WTC11 (cell line): ENCODE results near the gene B4GALT2. TPM values are rescaled to one million over a fixed set of nuclear protein-coding genes. Genes with fewer than 3 reads are reported as not detected.

Experiments used
- ATAC-seq: fragments of 200-7000 bp; cut with Tn5 transposase; 2 replicates; pipeline ENCODE4 v1.10.0; 2021; ENCODE audit warnings: mild to moderate bottlenecking, moderate library complexity
- CTCF ChIA-PET: fragments of 300-600 bp; sonication (Branson Sonifier 250); formaldehyde crosslinking; loops from one replicate; lab custom pipeline; 2021; ENCODE audit warnings: antibody characterized with exemption; lab: Charles Lee
- POLR2A ChIA-PET: fragments of 350-600 bp; sonication (Branson Sonifier 250); formaldehyde crosslinking; loops from one replicate; lab custom pipeline; 2021; ENCODE audit warnings: antibody characterized with exemption; lab: Charles Lee
- DNase-seq: peaks from one replicate; pipeline ENCODE4 v3.0.0; 2021; ENCODE audit warnings: low spot score
- H3K27ac Mint-ChIP-seq: 2 replicates; pipeline ENCODE4 v1.8.0; 2021; ENCODE audit warnings: mixed read lengths
- H3K27me3 Mint-ChIP-seq: 2 replicates; pipeline ENCODE4 v1.8.0; 2021; ENCODE audit warnings: low read depth, mild to moderate bottlenecking, moderate library complexity, mixed read lengths
- H3K36me3 Mint-ChIP-seq: 2 replicates; pipeline ENCODE4 v1.8.0; 2021; ENCODE audit warnings: mixed read lengths
- H3K4me1 Mint-ChIP-seq: 2 replicates; pipeline ENCODE4 v1.8.0; 2022; ENCODE audit warnings: mixed read lengths
- H3K4me3 Mint-ChIP-seq: 2 replicates; pipeline ENCODE4 v1.8.0; 2021; ENCODE audit warnings: mild to moderate bottlenecking, moderate library complexity, mixed read lengths
- H3K9me3 Mint-ChIP-seq: 2 replicates; pipeline ENCODE4 v1.8.0; 2021; ENCODE audit warnings: mixed read lengths
- AR ChIP-seq: fragments of 250-450 bp; sonication (Bioruptor Pico); IDR thresholded peaks from 2 replicates; pipeline ENCODE4 v1.9.0; 2021; ENCODE audit warnings: mild to moderate bottlenecking
- ARID4B ChIP-seq: sonication (generic); formaldehyde crosslinking; IDR thresholded peaks from 2 replicates; pipeline ENCODE4 v1.8.0; 2023; ENCODE audit warnings: missing genetic modification reagents, mild to moderate bottlenecking, borderline replicate concordance
- CTCF ChIP-seq: fragments of 200-600 bp; IDR thresholded peaks from 2 replicates; pipeline ENCODE4 v1.8.0; 2022; ENCODE audit warnings: antibody characterized with exemption
- ELF4 ChIP-seq: sonication (generic); formaldehyde crosslinking; IDR thresholded peaks from 2 replicates; pipeline ENCODE4 v1.8.1; 2022; ENCODE audit warnings: low read depth, mild to moderate bottlenecking, moderate library complexity, missing genetic modification reagents
- GABPB1 ChIP-seq: sonication (generic); formaldehyde crosslinking; IDR thresholded peaks from 2 replicates; pipeline ENCODE4 v1.8.1; 2023; ENCODE audit warnings: mild to moderate bottlenecking, missing genetic modification reagents
- GRHL2 ChIP-seq: fragments of 250-450 bp; sonication (Bioruptor Pico); IDR thresholded peaks from 2 replicates; pipeline ENCODE4 v1.8.0; 2022; ENCODE audit warnings: mild to moderate bottlenecking, moderate library complexity; ENCODE audit not compliant: insufficient replicate concordance, severe bottlenecking
- MYBL2 ChIP-seq: sonication (generic); formaldehyde crosslinking; IDR thresholded peaks from 2 replicates; pipeline ENCODE4 v1.8.1; 2023; ENCODE audit warnings: mild to moderate bottlenecking, moderate library complexity, missing genetic modification reagents
- NFE2L1 ChIP-seq: sonication (generic); formaldehyde crosslinking; IDR thresholded peaks from 2 replicates; pipeline ENCODE4 v1.8.1; 2023; ENCODE audit warnings: missing genetic modification reagents
- NFYB ChIP-seq: sonication (generic); formaldehyde crosslinking; conservative IDR thresholded peaks from 2 replicates; pipeline ENCODE4 v1.8.0; 2022; ENCODE audit warnings: low read depth, missing genetic modification reagents
- PREB ChIP-seq: sonication (generic); formaldehyde crosslinking; IDR thresholded peaks from 2 replicates; pipeline ENCODE4 v1.8.1; 2022; ENCODE audit warnings: mild to moderate bottlenecking, missing genetic modification reagents, moderate library complexity, borderline replicate concordance
- RELA ChIP-seq: sonication (generic); formaldehyde crosslinking; IDR thresholded peaks from 2 replicates; pipeline ENCODE4 v1.8.1; 2022; ENCODE audit warnings: missing genetic modification reagents, mild to moderate bottlenecking, borderline replicate concordance
- RORB ChIP-seq: fragments of 250-450 bp; sonication (Bioruptor Pico); IDR thresholded peaks from 2 replicates; pipeline ENCODE4 v1.9.0; 2021; ENCODE audit warnings: mild to moderate bottlenecking
- STAT6 ChIP-seq: sonication (generic); formaldehyde crosslinking; conservative IDR thresholded peaks from 2 replicates; pipeline ENCODE4 v1.8.1; 2023; ENCODE audit warnings: mild to moderate bottlenecking, low read depth, missing genetic modification reagents, moderate library complexity
- USF1 ChIP-seq: sonication (generic); formaldehyde crosslinking; IDR thresholded peaks from 2 replicates; pipeline ENCODE4 v1.8.0; 2022; ENCODE audit warnings: mild to moderate bottlenecking, missing genetic modification reagents
- ZBTB21 ChIP-seq: sonication (generic); formaldehyde crosslinking; IDR thresholded peaks from 2 replicates; pipeline ENCODE4 v1.8.1; 2023; ENCODE audit warnings: mild to moderate bottlenecking, missing genetic modification reagents, borderline replicate concordance
- ZNF219 ChIP-seq: sonication (generic); formaldehyde crosslinking; IDR thresholded peaks from 2 replicates; pipeline ENCODE4 v1.8.0; 2023; ENCODE audit warnings: missing genetic modification reagents, mild to moderate bottlenecking, borderline replicate concordance
- ZNF232 ChIP-seq: sonication (generic); formaldehyde crosslinking; IDR thresholded peaks from 2 replicates; pipeline ENCODE4 v1.8.0; 2022; ENCODE audit warnings: mild to moderate bottlenecking, missing genetic modification reagents
- ZNF281 ChIP-seq: sonication (generic); formaldehyde crosslinking; IDR thresholded peaks from 2 replicates; pipeline ENCODE4 v1.8.0; 2023; ENCODE audit warnings: mild to moderate bottlenecking, missing genetic modification reagents
- ZNF423 ChIP-seq: fragments of 250-450 bp; sonication (Bioruptor Pico); IDR thresholded peaks from 2 replicates; pipeline ENCODE4 v2.1.2; 2022; ENCODE audit warnings: mild to moderate bottlenecking, moderate library complexity
- total RNA-seq: library from RNA; stranded (reverse); gene quantifications from 3 replicates; pipeline ENCODE4 v1.2.3, GENCODE V29; 2021

B4GALT2 gene
- total RNA-seq, 1 experiment from 2014 or later = 66.7 TPM

GRCh38 chr1:43944860-43945259, 34.1 kb upstream of the B4GALT2 start (continued):
- TF ChIP-seq STAT6 (no peak), MYBL2 (CRISPR knock-in tag) (no peak), GABPB1 (CRISPR knock-in tag) (no peak), ZNF219 (no peak), CTCF (no peak), USF1 (no peak)

- POLR2A ChIA-PET = interaction anchor here (0.7 to 1.5 kb wide), 3 partner anchors 15 to 295 kb away, joined by 3 to 4 read pairs (median 3); partner anchors contain the start of gene KDM4A
- DNase-seq (no peak), ATAC-seq (no peak)
- H3K9me3 Mint-ChIP-seq = no peaks in the 10 kb centered on the region
- CTCF ChIA-PET = interaction anchor here (0.6 to 9.9 kb wide), 10 partner anchors 11 to 239 kb away, joined by 3 to 172 read pairs (median 4); partner anchors contain the start of genes ARTN, ATP6V0B, DPH2 and ST3GAL3
- peaks cover 37% of the 10 kb centered on the region for H3K4me1 Mint-ChIP-seq
- H3K27ac Mint-ChIP-seq = peak overlapping the region; percentile 93
- H3K27me3 Mint-ChIP-seq = no peaks in the 10 kb centered on the region
- peak overlapping the region; percentile 83 for H3K4me3 Mint-ChIP-seq
- H3K36me3 Mint-ChIP-seq = peaks cover 5% of the 10 kb centered on the region; the same call in 1 of the 2 replicates
- no peak for TF ChIP-seq GRHL2 (CRISPR knock-in tag)
- no peak for TF ChIP-seq RELA
- no peak for TF ChIP-seq ZNF423 (CRISPR knock-in tag)
- TF ChIP-seq NFYB (CRISPR knock-in tag) = no peak
- no peak for TF ChIP-seq ARID4B (CRISPR knock-in tag)
- no peak for TF ChIP-seq AR (CRISPR knock-in tag)
- TF ChIP-seq ZNF232 (CRISPR knock-in tag) = no peak
- no peak for TF ChIP-seq ZNF281 (CRISPR knock-in tag)
- TF ChIP-seq NFE2L1 (CRISPR knock-in tag) = no peak
- TF ChIP-seq PREB (CRISPR knock-in tag) = no peak
- TF ChIP-seq RORB (CRISPR knock-in tag) = no peak
- TF ChIP-seq ZBTB21 (CRISPR knock-in tag) = no peak
- no peak for TF ChIP-seq ELF4 (CRISPR knock-in tag)
These were observed 33.3 kb upstream of the B4GALT2 start for GRCh38 chr1:43945674-43946235.
